NCI-H2107 (cell line): Measurements from ENCODE around the gene HRH1.
A peak's percentile ranks its signal among the peaks of the same experiment; 100 is the strongest.
"Not testable (repeated sequence)": the region's sequence is repeated elsewhere in the genome, so short reads cannot be mapped to it uniquely, and the experiment has no call there.

Source experiments
- DNase-seq: peaks from one replicate; lab custom pipeline; 2025; lab: John Stamatoyannopoulos, UW

The HRH1 gene

GRCh38 chr3:11244121-11244677, 89.9 kb downstream of the HRH1 start:
- no peak for DNase-seq

- no peak for DNase-seq
Measured at GRCh38 chr3:11245276-11245675, 91.0 kb downstream of the HRH1 start.

- DNase-seq: no peak
Measured at GRCh38 chr3:11245827-11246662, 91.8 kb downstream of the HRH1 start.

GRCh38 chr3:11246663-11246970, 92.3 kb downstream of the HRH1 start:
- DNase-seq: no peak

GRCh38 chr3:11247362-11247761, 93.1 kb downstream of the HRH1 start:
- DNase-seq: no peak

- DNase-seq: no peak
Measured at GRCh38 chr3:11248596-11248995, 94.3 kb downstream of the HRH1 start.

GRCh38 chr3:11250902-11251806, 96.9 kb downstream of the HRH1 start:
- DNase-seq: no peak

- no peak for DNase-seq
Measured at GRCh38 chr3:11251807-11252176, 97.5 kb downstream of the HRH1 start.

GRCh38 chr3:11254876-11255275, 100.6 kb downstream of the HRH1 start:
- DNase-seq: no peak

- not testable (repeated sequence) for DNase-seq
Measured at GRCh38 chr3:11255537-11255936, 101.2 kb downstream of the HRH1 start.

GRCh38 chr3:11258958-11259357, 104.7 kb downstream of the HRH1 start:
- DNase-seq: no peak

GRCh38 chr3:11260460-11260859, 106.2 kb downstream of the HRH1 start:
- DNase-seq: no peak

GRCh38 chr3:11269007-11269406, 114.7 kb downstream of the HRH1 start:
- no peak for DNase-seq

- DNase-seq: peak; percentile 64
Measured at GRCh38 chr3:11271986-11272904, 118.0 kb downstream of the HRH1 start, which contains the start of gene ATG7. ATG7 (plus strand) TSS chr3:11272397; CDS start chr3:11298696, 26,299 bp downstream.

GRCh38 chr3:11272906-11273574, 118.7 kb downstream of the HRH1 start:
- no peak for DNase-seq

- DNase-seq: no peak
Measured at GRCh38 chr3:11273891-11274291, 119.6 kb downstream of the HRH1 start.

GRCh38 chr3:11274566-11275142, 120.4 kb downstream of the HRH1 start:
- DNase-seq: no peak

GRCh38 chr3:11275926-11276325, 121.6 kb downstream of the HRH1 start:
- no peak for DNase-seq

GRCh38 chr3:11276901-11277300, 122.6 kb downstream of the HRH1 start:
- no peak for DNase-seq

GRCh38 chr3:11282250-11283138, 128.2 kb downstream of the HRH1 start:
- no peak for DNase-seq
